Ammon's horn (tissue), 1 donor: ENCODE results near the gene ATP6V1G2.

Experiments
- DNase-seq: peaks from one replicate; pipeline ENCODE4 v3.0.0-alpha.2; 2016; ENCODE audit warnings: low spot score

ATP6V1G2 gene

DNA sequence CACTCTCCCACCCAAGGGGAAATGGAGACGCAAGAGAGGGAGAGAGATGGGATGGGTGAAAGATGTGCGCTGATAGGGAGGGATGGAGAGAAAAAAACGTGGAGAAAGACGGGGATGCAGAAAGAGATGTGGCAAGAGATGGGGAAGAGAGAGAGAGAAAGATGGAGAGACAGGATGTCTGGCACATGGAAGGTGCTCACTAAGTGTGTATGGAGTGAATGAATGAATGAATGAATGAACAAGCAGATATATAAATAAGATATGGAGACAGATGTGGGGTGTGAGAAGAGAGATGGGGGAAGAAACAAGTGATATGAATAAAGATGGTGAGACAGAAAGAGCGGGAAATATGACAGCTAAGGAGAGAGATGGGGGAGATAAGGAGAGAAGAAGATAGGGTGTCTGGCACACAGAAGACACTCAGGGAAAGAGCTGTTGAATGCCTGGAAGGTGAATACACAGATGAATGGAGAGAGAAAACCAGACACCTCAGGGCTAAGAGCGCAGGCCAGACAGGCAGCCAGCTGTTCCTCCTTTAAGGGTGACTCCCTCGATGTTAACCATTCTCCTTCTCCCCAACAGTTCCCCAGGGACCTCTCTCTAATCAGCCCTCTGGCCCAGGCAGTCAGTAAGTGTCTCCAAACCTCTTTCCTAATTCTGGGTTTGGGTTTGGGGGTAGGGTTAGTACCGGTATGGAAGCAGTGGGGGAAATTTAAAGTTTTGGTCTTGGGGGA is 29.7 kb upstream of the ATP6V1G2 start:
- no peak for DNase-seq

DNA sequence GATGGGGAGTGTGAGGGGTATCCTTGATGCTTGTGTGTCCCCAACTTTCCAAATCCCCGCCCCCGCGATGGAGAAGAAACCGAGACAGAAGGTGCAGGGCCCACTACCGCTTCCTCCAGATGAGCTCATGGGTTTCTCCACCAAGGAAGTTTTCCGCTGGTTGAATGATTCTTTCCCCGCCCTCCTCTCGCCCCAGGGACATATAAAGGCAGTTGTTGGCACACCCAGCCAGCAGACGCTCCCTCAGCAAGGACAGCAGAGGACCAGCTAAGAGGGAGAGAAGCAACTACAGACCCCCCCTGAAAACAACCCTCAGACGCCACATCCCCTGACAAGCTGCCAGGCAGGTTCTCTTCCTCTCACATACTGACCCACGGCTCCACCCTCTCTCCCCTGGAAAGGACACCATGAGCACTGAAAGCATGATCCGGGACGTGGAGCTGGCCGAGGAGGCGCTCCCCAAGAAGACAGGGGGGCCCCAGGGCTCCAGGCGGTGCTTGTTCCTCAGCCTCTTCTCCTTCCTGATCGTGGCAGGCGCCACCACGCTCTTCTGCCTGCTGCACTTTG is 29.0 kb upstream of the ATP6V1G2 start, which contains the start of gene TNF:
Gene TNF, plus strand, starts transcription at position 231 of the 567 bp plus-strand sequence. Its CDS starts 177 bp downstream, at position 408.
- DNase-seq = peak; percentile 53

DNA sequence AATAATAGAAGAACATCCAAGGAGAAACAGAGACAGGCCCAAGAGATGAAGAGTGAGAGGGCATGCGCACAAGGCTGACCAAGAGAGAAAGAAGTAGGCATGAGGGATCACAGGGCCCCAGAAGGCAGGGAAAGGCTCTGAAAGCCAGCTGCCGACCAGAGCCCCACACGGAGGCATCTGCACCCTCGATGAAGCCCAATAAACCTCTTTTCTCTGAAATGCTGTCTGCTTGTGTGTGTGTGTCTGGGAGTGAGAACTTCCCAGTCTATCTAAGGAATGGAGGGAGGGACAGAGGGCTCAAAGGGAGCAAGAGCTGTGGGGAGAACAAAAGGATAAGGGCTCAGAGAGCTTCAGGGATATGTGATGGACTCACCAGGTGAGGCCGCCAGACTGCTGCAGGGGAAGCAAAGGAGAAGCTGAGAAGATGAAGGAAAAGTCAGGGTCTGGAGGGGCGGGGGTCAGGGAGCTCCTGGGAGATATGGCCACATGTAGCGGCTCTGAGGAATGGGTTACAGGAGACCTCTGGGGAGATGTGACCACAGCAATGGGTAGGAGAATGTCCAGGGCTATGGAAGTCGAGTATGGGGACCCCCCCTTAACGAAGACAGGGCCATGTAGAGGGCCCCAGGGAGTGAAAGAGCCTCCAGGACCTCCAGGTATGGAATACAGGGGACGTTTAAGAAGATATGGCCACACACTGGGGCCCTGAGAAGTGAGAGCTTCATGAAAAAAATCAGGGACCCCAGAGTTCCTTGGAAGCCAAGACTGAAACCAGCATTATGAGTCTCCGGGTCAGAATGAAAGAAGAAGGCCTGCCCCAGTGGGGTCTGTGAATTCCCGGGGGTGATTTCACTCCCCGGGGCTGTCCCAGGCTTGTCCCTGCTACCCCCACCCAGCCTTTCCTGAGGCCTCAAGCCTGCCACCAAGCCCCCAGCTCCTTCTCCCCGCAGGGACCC is 28.0 kb upstream of the ATP6V1G2 start:
- no peak for DNase-seq

DNA sequence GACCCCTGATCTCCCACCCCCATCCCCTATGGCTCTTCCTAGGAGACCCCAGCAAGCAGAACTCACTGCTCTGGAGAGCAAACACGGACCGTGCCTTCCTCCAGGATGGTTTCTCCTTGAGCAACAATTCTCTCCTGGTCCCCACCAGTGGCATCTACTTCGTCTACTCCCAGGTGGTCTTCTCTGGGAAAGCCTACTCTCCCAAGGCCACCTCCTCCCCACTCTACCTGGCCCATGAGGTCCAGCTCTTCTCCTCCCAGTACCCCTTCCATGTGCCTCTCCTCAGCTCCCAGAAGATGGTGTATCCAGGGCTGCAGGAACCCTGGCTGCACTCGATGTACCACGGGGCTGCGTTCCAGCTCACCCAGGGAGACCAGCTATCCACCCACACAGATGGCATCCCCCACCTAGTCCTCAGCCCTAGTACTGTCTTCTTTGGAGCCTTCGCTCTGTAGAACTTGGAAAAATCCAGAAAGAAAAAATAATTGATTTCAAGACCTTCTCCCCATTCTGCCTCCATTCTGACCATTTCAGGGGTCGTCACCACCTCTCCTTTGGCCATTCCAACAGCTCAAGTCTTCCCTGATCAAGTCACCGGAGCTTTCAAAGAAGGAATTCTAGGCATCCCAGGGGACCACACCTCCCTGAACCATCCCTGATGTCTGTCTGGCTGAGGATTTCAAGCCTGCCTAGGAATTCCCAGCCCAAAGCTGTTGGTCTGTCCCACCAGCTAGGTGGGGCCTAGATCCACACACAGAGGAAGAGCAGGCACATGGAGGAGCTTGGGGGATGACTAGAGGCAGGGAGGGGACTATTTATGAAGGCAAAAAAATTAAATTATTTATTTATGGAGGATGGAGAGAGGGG is 27.1 kb upstream of the ATP6V1G2 start:
- no peak for DNase-seq

DNA sequence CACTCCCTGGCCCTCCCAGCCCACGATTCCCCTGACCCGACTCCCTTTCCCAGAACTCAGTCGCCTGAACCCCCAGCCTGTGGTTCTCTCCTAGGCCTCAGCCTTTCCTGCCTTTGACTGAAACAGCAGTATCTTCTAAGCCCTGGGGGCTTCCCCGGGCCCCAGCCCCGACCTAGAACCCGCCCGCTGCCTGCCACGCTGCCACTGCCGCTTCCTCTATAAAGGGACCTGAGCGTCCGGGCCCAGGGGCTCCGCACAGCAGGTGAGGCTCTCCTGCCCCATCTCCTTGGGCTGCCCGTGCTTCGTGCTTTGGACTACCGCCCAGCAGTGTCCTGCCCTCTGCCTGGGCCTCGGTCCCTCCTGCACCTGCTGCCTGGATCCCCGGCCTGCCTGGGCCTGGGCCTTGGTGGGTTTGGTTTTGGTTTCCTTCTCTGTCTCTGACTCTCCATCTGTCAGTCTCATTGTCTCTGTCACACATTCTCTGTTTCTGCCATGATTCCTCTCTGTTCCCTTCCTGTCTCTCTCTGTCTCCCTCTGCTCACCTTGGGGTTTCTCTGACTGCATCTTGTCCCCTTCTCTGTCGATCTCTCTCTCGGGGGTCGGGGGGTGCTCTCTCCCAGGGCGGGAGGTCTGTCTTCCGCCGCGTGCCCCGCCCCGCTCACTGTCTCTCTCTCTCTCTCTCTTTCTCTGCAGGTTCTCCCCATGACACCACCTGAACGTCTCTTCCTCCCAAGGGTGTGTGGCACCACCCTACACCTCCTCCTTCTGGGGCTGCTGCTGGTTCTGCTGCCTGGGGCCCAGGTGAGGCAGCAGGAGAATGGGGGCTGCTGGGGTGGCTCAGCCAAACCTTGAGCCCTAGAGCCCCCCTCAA is 25.9 kb upstream of the ATP6V1G2 start, which contains the start of gene LTA:
Gene LTA, plus strand, starts transcription at position 249 of the 871 bp plus-strand sequence. Its CDS starts 454 bp downstream, at position 703.
- no peak for DNase-seq

DNA sequence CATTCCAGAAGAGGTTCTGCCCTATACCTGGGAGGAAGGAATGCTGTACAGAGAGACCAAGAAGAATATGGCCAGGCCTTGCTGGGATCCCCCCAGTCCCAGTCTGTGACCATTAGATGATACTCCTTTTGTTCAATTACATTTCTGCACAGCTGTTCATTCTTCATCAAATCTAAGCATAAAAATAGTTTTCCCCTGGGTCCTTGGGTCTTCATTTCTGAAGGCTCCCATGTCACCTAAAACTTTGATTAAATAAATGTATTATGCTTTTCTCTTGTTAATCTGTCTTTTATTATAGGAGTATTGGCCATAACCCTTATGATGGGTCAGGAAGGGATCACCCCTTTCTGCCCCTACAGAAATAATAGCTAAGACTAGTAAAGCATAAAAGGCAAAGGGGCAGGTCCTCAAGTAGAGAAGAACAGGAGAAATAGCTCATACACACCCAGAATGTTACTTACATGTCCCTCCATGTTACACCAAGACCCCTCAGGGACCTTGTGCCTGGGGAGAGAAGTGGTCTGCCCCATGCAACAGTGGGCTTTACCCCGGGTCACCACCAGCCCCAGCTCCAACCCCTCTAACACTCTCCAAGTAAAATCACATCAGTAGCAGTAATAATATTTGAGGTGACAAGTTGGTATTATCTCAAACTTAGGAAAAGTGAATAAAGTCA is 23.6 kb upstream of the ATP6V1G2 start:
- no peak for DNase-seq

DNA sequence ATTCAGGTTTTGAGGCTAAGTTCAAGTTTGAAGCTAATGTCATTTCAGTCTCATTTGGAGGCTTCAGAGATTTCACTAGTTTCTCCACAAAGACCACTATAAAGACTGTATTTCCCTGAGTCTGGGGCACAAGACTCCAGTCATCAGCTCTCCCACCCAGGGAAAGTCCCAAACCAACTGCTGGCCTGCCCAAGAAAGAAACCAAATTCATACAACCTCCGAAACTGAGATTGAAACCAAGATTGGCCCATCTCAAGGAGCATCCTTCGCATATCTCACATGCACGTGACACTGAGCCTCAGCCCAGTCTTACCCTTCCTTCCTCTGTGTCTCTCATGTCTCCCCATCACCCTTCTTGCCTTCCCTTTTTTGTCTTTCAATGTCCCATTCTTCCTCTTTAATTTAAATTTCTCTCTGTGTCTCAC is 22.1 kb upstream of the ATP6V1G2 start:
- DNase-seq = no peak

DNA sequence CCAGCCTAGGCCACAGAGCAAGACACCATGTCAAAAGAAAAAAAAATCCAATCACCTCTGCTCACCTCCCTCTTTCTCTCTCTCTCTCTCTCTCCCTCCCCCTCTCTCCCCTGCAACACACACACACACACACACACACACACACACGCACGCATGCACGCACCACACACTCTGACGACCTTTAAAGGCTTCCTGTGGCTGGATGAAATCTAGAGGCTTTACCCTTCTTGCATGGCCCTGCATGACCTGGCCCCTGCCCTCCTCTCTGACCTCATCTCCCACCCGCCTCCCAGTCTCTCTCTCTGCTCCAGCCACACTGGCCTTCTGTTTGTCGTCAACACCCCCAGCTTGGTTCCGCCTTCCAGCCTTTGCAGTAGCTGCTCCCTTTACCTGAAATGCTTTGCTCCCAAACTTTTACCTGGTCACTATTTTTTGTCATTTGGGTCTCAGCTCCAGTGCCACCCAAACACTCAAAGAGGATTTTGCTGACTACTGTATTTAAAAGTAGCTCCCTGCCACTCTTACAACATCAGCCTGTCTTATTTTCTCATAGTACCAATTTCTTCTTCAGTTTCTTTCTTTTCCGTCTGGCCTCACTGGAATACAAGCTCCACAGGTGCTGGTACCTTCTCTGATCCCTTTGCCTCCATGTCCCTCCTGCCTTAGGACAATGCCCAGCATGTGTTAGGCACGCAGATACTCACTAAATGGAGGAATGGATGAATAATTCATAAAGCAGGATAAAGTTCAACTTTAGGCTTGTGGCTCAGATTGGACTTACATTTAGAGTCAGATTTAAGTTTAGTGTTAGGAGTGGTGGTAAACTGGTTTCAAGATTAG is 21.3 kb upstream of the ATP6V1G2 start:
- DNase-seq = no peak

DNA sequence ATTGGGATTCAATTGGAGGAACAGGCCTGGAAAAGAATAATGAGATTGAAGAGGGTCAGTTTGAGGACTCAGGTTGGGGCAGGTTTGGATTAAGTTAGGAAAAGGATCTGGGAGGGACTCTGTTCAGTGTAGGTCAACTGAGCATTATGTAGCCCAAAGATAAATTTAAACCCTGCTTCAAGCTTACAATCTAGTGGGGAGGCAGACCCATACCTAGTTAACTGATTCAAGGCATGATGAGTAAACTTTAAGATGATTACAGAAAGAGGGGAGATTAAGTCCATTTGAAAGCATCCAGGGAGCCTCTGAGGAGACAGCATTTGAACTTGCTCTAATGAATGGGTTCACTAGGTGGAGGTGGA is 14.3 kb upstream of the ATP6V1G2 start:
- DNase-seq = no peak

DNA sequence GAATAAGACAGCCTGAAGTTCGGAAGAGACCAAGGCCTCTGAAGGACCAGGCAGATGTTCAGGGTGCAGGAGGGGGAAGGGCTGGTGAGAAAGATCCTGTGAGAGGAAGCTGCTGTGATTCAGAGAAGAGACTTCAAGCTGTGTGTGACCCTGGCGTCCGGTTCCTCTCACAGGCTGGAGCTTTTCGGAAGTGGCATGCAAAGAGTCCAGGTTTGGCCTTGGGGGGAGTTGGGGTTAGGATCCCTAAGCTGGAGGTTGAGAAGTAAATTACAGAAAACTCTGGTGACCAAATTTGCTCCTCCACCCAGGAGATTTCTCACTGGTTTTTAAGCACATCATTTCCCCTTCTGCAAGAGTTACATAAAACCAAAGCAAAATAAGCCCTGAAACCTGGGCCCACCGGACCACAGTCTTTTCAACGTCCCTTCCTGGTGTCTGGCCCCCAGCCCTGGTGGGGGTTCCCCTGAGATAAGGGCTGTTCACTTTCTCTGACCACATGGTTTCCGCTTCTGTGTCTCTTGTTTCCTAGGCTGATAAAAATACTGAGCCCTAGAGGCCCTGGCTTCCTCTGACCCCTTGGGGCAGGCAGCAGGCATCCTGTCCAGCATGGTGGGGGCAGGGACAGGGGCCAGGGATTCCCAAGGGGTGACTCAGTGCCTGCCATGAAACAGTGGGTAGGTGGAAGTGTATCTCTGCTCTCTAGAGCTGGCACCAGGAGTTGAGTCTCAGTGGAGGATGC is 13.7 kb upstream of the ATP6V1G2 start:
- peak; percentile 63 for DNase-seq

DNA sequence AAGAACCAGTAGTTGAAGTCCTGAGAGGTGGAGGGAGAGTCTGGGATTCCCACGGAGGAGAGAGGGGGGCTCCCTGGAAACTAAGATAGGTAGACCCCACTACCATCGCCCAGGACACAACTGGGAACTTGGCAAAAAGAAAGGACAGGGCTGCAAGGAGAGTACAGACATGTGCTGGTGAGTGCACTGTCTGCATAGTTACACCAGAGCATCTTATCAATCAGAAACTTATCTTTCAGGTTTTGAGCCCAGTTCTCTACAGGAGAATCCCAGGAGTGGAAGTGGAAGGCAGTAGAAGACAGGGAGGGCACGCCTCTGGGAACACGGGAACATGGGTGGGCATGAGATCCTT is 13.2 kb upstream of the ATP6V1G2 start:
- no peak for DNase-seq

DNA sequence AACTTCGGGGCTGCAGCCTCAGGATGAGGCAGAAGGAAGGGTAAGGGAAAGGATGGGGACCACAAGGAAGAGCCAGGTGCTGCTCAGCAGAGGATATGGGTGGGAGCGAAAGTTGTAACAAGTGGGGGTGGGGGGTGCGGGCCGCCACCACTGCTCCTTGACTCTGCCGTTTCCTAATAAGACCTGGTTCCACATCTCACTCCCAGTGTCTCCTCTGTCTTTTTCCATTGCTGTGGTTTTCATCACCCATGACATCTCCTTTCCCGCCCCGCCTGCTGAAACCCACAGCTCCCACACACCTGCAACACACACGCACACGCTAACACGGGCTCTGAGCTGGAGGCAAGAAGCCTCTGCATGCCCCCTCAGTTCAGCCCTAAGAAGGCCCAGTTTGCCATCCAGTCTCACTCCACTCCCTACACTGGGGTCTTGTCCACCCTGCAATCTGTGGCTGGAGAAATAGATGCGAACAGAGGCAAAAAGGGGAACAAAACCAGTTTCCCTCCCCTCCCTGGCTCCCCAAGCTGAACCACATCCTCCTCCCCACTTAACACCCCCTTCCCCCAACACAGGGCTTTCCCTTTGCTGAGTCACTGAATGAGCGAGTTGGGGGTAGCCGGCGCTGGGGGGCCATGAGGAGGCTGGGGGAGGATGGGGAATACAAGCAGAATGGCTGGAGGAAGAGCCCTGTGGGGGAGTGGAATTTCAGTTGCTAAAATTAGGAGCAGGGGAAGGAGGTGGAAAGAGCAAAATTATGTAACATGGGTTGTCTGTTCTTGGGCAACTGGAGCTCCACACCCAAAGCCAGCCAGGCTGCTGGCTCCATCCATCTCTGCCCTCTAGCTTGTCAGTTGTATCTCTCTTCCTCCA is 12.5 kb upstream of the ATP6V1G2 start:
- peak; percentile 58 for DNase-seq

DNA sequence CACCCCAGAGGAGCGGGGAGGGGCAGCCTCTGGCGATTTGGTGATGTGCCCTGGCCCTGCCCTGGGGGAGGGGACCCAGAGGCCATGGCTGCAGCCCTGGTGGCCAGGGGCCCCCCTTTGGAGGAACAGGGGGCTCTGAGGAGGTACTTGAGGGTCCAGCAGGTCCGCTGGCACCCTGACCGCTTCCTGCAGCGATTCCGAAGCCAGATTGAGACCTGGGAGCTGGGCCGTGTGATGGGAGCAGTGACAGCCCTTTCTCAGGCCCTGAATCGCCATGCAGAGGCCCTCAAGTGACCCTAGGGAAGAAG is 11.9 kb upstream of the ATP6V1G2 start:
- DNase-seq = no peak

DNA sequence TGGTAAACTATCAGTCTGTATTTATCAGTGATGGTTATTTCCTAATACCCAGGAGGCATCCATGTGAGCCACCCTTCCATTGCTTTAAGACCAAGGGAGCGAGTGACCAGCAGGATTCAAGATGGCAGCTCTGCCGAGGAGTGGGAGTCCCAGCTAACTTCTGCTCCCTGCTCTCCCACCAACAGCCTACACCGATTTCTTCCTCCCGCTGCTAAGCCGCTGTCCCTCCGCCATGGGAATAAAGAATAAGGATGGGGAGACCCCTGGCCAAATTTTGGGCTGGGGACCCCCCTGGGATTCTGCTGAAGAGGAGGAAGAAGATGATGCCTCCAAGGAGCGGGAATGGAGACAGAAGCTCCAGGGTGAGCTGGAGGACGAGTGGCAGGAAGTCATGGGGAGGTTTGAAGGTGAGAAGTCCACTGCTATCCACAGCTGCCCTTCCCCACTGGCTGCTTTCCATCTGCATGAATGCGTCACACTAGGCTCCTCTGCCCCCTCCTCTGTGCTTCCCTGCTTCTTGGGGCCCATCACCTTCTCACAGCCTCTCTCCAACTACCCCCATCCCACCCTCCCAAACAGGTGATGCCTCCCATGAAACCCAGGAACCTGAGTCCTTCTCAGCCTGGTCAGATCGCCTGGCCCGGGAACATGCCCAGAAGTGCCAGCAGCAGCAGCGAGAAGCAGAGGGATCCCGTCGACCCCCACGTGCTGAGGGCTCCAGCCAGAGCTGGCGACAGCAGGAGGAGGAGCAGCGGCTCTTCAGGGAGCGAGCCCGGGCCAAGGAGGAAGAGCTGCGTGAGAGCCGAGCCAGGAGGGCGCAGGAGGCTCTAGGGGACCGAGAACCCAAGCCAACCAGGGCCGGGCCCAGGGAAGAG is 11.3 kb upstream of the ATP6V1G2 start:
- no peak for DNase-seq

DNA sequence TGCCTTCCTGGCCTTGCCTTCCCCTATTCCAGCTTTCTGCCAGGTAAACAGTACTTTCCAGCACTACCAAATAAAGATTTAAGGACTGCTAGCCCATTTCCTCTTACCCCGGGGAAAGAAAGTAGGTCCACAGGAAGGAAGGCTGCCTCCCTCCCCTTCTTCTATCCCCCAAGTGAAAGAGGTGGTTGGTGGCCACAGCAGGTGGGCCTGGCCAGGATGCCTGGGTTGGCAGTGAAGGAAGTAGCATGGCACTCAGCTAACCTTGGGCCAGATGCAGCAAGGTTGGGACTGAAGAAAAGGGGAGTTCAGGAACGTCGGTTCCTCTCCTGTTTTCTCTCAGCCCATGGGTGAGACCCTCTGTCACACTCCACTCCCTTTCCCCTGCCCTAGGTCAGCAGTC is 9.9 kb upstream of the ATP6V1G2 start:
- DNase-seq = no peak

DNA sequence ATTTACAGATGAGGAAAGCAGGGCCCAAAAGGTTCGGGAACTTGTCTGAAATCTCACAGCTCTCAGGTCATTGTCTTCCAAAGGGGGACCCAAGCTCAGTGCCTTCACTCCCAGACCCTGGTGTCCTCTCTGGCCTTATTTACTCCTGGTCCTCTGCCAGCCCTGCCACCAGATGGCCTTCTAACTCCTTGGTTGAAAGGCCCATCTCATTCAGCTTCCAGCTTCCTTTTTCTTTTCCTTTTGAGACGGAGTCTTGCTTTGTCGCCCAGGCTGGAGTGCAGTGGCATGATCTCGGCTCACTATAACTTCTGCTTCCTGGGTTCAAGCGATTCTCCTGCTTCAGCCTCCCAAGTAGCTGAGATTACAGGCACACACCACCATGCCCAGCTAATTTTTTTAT is 5.0 kb upstream of the ATP6V1G2 start:
- peak; percentile 73 for DNase-seq

DNA sequence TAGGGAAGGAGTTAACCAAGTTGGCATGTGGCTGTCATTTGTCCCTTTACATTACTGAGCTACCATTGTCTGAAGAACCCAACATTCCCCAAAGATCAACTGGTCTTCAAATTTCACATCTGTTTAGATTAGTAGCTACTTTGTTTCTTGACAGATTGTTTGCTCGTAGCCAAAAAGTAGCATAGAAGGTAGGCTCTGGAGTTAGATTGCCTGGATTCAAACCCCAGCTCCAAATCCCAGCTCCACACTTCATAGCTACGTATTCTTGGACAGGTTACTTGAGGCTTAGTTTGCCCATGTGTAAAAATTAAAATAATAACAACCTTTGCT is 2.1 kb upstream of the ATP6V1G2 start:
- no peak for DNase-seq
